Sigmoid colon (tissue), 7 donors: Measurements from ENCODE around the gene RITA1. TPM values are rescaled to one million over a fixed set of nuclear protein-coding genes. Genes with fewer than 3 reads are reported as not detected.

ENCODE experiments used
- DNase-seq: peaks from one replicate; pipeline ENCODE4 v3.0.0-alpha.2; 2019
- H3K27ac ChIP-seq, 4 donors: fragments of 200-600 bp; sonication (generic); one replicate each; pipeline ENCODE4 v1.5.1; 2016 to 2019; ENCODE audit warnings: mild to moderate bottlenecking in 1 of 4
- H3K27me3 ChIP-seq, 3 donors: fragments of 200-600 bp; sonication (generic); one replicate each; pipeline ENCODE4 v1.5.1; 2019; ENCODE audit warnings: mild to moderate bottlenecking in 1 of 3
- H3K36me3 ChIP-seq, 4 donors: fragments of 200-600 bp; sonication (generic); one replicate each; pipeline ENCODE4 v1.5.1; 2016 to 2019
- H3K4me1 ChIP-seq, 4 donors: fragments of 200-600 bp; sonication (generic); one replicate each; pipeline ENCODE4 v1.5.1; 2017 to 2019
- H3K4me3 ChIP-seq, 4 donors: fragments of 200-600 bp; sonication (generic); one replicate each; pipeline ENCODE4 v1.5.1; 2017 to 2019; ENCODE audit warnings: mild to moderate bottlenecking in 2 of 4, moderate library complexity in 1 of 4
- H3K9me3 ChIP-seq, 4 donors: fragments of 200-600 bp in 3 of 4; sonication (generic) in 3 of 4; one replicate each; pipeline versions ENCODE4 v1.5.1 to v1.6.1; 2013 to 2019
- EP300 ChIP-seq, 4 donors: sonication (generic); formaldehyde crosslinking; IDR thresholded peaks; one replicate each; pipeline ENCODE4 v1.6.1; 2017; ENCODE audit warnings: antibody characterized with exemption in 4 of 4
- POLR2A ChIP-seq, 2 donors: fragments of 450-650 bp; IDR thresholded peaks; one replicate each; pipeline ENCODE4 v1.6.1; 2016; ENCODE audit warnings: antibody characterized with exemption in 2 of 2, mild to moderate bottlenecking in 2 of 2, moderate library complexity in 2 of 2
- POLR2AphosphoS5 ChIP-seq, 4 donors: sonication (generic); formaldehyde crosslinking; IDR thresholded peaks; one replicate each; pipeline ENCODE4 v1.6.1; 2017; ENCODE audit warnings: antibody characterized with exemption in 4 of 4
- WGBS, 2 donors: extraction: QIAGEN DNeasy Blood & Tissue Kit; methylation state at CpG; one replicate each; pipeline ENCODE4 v1.1.7; 2013; 5-methylcytosine and 5-hydroxymethylcytosine counted together
- intact Hi-C: fragments of 100-400 bp; cut with DNase I; formaldehyde crosslinking; loops from one replicate; pipeline ENCODE4 v1.15.1; 2023
- polyA plus RNA-seq, 3 donors: library from polyadenylated mRNA; stranded (reverse); fragments of 200-250 nt; gene quantifications; one replicate each; pipeline ENCODE4 v1.2.3, GENCODE V29; 2013
- total RNA-seq, 4 donors: library from RNA; depleted of rRNA; stranded (reverse); fragments of >200 nt; gene quantifications; one replicate each; pipeline ENCODE4 v1.1.0, GENCODE V29; 2016
- TF ChIP-seq, protein P1 (sequence below), 4 experiments: fragments of 450-650 bp in 3 of 4; fragments of 200-600 bp in 1 of 4; IDR thresholded peaks; one replicate each; pipeline ENCODE4 v1.5.1; 2016 to 2019; ENCODE audit warnings: antibody characterized with exemption in 4 of 4, mild to moderate bottlenecking in 3 of 4, moderate library complexity in 2 of 4
- donor health status: healthy with polysubstance abuse.
- donor health status: Bipolar disorder and iron deficiency.
- donor health status: healthy.

The RITA1 gene
- total and polyA plus RNA-seq, 7 donors = 12.5 to 28.4 (median 16.5) TPM

DNA sequence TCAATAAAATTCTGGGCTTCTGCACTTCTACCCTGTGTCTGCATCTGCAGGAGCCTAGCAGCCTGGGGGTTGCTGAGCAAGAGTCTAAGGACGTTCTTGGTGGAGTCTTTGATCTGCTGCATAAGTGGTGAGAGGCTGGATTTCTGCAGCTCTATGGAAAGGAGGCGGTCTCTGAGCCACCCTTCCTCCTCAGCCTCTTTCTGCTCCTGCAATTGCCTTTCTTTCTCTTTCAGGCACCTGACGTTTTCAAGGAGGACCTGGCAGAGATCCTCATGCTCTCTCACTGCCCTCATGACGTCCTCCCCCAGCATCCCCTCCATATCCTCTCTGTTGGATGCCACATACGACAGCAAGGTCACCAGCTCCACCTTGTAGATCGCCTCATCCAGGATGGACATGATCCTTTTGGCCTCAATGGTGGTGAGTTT is 22.1 kb downstream of the RITA1 start:
- TF ChIP-seq EP300 (IDR thresholded peaks at IDR 0.05) (no peak), POLR2A (IDR thresholded peaks at IDR 0.05) (no peak), POLR2AphosphoS5 (IDR thresholded peaks at IDR 0.05) (no peak)
- TF ChIP-seq, protein P1, sequence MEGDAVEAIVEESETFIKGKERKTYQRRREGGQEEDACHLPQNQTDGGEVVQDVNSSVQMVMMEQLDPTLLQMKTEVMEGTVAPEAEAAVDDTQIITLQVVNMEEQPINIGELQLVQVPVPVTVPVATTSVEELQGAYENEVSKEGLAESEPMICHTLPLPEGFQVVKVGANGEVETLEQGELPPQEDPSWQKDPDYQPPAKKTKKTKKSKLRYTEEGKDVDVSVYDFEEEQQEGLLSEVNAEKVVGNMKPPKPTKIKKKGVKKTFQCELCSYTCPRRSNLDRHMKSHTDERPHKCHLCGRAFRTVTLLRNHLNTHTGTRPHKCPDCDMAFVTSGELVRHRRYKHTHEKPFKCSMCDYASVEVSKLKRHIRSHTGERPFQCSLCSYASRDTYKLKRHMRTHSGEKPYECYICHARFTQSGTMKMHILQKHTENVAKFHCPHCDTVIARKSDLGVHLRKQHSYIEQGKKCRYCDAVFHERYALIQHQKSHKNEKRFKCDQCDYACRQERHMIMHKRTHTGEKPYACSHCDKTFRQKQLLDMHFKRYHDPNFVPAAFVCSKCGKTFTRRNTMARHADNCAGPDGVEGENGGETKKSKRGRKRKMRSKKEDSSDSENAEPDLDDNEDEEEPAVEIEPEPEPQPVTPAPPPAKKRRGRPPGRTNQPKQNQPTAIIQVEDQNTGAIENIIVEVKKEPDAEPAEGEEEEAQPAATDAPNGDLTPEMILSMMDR (IDR thresholded peaks at IDR 0.05) = no peak
- intact Hi-C loops = no loop called here

DNA sequence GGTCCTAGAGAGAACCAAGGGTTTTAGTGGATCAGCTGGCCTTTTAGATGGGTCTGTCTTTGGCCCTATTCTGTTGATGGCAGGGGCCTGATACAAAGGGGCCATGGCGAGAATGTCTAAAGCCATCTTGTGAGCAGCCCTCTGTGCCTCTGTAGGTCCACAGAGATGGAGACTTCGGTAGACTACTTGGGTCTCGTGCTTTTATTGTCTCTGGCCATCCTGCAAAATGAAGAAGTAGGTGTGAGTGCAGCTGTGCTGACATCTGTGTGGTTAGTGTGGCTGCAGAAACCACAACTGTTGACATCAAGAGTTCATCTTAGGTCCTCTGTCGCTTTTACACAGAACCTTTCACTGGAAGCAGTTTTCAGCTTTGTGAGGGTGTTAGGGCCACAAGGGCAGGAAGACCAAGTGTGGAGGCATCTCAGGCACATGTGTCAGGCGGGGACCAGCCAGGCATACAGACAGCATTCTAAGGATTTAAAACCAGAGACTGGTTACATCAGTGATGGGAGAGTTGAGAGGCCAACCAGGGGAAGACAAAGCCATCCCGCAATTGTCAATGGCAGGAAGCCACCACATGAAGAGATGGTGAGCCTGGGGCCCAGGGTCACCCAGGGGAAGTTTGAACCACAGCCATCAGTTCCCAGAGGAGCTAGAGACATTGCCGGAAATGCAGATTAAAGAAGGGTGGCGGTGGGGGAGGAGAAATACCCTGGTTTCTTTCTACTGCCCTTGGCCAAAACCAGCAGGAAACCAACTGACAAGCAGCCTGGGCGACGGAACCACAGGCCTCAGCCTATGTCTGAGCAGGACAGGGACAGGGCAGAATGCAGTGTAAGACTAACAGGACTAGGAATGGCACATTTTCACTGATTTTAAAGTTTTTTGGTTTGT is 22.8 kb downstream of the RITA1 start:
- TF ChIP-seq POLR2A (IDR thresholded peaks at IDR 0.05) (no peak), POLR2AphosphoS5 (IDR thresholded peaks at IDR 0.05) (peak in 3 of 4 donors; percentile 22 to 47 (median 28)), EP300 (IDR thresholded peaks at IDR 0.05) (no peak)
- TF ChIP-seq, protein P1 (IDR thresholded peaks at IDR 0.05) = no peak
- H3K36me3 ChIP-seq = no peaks in the 10 kb centered on the region
- H3K27ac ChIP-seq = peak overlapping the region in 3 of 4 donors; percentile 17 to 49 (median 42)
- H3K4me1 ChIP-seq = no peaks in the 10 kb centered on the region
- H3K27me3 ChIP-seq = no peaks in the 10 kb centered on the region
- peak; percentile 73 for DNase-seq
- H3K9me3 ChIP-seq = no peaks in the 10 kb centered on the region
- WGBS, 2 donors = 43 to 80% methylated on average over 10 of the region's 10 CpGs
- intact Hi-C loops = no loop called here
- H3K4me3 ChIP-seq = no peak overlapping the region

More for the DNA sequence above, 22.1 kb downstream of the RITA1 start:
- Histone ChIP-seq H3K27me3 (no peaks in the 10 kb centered on the region), H3K27ac (peak overlapping the region in 1 of 4 donors; percentile 49), H3K4me1 (no peaks in the 10 kb centered on the region), H3K9me3 (no peaks in the 10 kb centered on the region), H3K4me3 (no peak overlapping the region), H3K36me3 (no peaks in the 10 kb centered on the region)
- no peak for DNase-seq
- WGBS, 2 donors = 57 to 79% methylated on average over 6 of the region's 6 CpGs

DNA sequence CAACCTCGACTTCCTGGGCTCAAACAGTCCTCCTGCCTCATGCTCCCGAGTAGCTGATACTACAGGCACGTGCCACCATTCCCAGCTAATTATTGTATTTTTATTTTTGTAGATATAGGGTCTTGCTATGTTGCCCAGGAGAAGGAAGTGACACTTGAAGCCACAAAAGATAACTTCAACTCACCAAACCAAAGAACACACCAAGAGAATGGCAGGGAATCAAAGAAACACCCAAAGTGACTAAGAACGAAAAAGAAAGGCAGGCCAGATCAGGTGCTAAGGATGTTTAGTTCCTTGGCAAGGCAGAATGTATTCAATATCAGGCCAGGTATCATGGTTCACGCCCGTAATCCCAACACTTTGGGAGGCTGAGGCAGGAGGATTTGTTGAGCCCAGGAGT is 25.6 kb downstream of the RITA1 start:
- Histone ChIP-seq H3K36me3 (no peaks in the 10 kb centered on the region), H3K27ac (no peak overlapping the region), H3K9me3 (no peaks in the 10 kb centered on the region), H3K4me3 (no peak overlapping the region), H3K27me3 (no peaks in the 10 kb centered on the region), H3K4me1 (no peaks in the 10 kb centered on the region)
- intact Hi-C loops = loop anchor here (10.0 kb wide), 1 partner anchor 906 kb away; no protein-coding TSS in a partner anchor
- WGBS, 2 donors = 89 to 95% methylated on average over 6 of the region's 6 CpGs
- TF ChIP-seq, protein P1 (IDR thresholded peaks at IDR 0.05) = no peak
- TF ChIP-seq POLR2AphosphoS5 (IDR thresholded peaks at IDR 0.05) (no peak), POLR2A (IDR thresholded peaks at IDR 0.05) (no peak)
- no peak for DNase-seq

DNA sequence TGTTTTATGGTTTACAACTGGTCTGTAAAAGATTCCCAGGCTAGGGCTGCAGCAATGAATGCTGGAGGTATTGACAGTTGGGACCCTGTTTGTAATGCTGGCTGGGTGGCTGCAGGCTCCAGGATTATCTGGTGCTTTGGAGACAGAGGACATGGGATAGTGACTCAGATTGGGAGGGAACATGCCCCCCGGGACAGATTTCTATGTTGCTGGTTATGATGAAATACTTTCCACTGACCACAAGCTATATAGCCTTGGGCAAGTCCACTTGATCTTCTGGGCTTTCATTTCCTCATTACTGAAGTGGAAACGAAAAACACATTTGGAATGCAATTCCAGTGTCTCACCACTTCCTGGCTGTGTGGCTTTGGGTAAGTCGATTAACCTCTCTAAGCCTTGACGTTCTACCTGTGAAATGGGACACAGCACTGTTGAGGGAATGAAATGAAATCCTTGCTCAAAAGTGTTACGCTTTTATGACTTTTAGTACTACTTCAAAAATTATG is 29.4 kb downstream of the RITA1 start:
- no peaks in the 10 kb centered on the region for H3K9me3 ChIP-seq
- no peaks in the 10 kb centered on the region for H3K27me3 ChIP-seq
- TF ChIP-seq EP300 (IDR thresholded peaks at IDR 0.05) (peak in 2 of 4 donors; percentile 40 to 74), POLR2A (IDR thresholded peaks at IDR 0.05) (no peak), POLR2AphosphoS5 (IDR thresholded peaks at IDR 0.05) (peak; percentile 45 to 77 (median 50))
- TF ChIP-seq, protein P1 (IDR thresholded peaks at IDR 0.05) = no peak
- H3K27ac ChIP-seq = peak overlapping the region; percentile 17 to 46 (median 22)
- WGBS, 2 donors = 48 to 52% methylated on average over 5 of the region's 5 CpGs
- intact Hi-C loops = loop anchor here (10.0 kb wide), 1 partner anchor 910 kb away; no protein-coding TSS in a partner anchor
- DNase-seq = peak; percentile 91
- no peaks in the 10 kb centered on the region for H3K36me3 ChIP-seq
- no peak overlapping the region for H3K4me3 ChIP-seq
- H3K4me1 ChIP-seq = no peaks in the 10 kb centered on the region
